Effector memory CD8-positive, alpha-beta T cell (primary cell): ENCODE measurements around the gene PRDM12.

ENCODE experiments used
- ATAC-seq: fragments of 150-1000 bp; cut with Tn5 transposase; replicated peaks from 2 replicates; pipeline ENCODE4 v1.10.0; 2021; ENCODE audit warnings: mild to moderate bottlenecking, moderate library complexity
- DNase-seq, 3 experiments: peaks; one replicate each; pipeline ENCODE4 v3.0.0; 2021
- H3K27ac Mint-ChIP-seq, 2 donors: one replicate each; pipeline ENCODE4 v1.8.0; 2022; ENCODE audit warnings: mild to moderate bottlenecking in 2 of 2, mixed read lengths in 2 of 2, moderate library complexity in 2 of 2
- H3K27me3 Mint-ChIP-seq, 2 donors: one replicate each; pipeline ENCODE4 v1.8.0; 2022; ENCODE audit warnings: mixed read lengths in 2 of 2
- H3K36me3 Mint-ChIP-seq: one replicate; pipeline ENCODE4 v1.8.0; 2022; ENCODE audit warnings: mild to moderate bottlenecking, moderate library complexity, mixed read lengths; ENCODE audit not compliant: insufficient read depth
- H3K4me1 Mint-ChIP-seq, 2 donors: one replicate each; pipeline ENCODE4 v1.8.0; 2022; ENCODE audit warnings: low read depth in 2 of 2, mixed read lengths in 2 of 2
- H3K4me3 Mint-ChIP-seq, 2 donors: one replicate each; pipeline ENCODE4 v1.8.0; 2022; ENCODE audit warnings: mild to moderate bottlenecking in 2 of 2, mixed read lengths in 2 of 2, moderate library complexity in 2 of 2
- H3K9me3 Mint-ChIP-seq, 2 donors: one replicate each; pipeline ENCODE4 v1.8.0; 2022; ENCODE audit warnings: mixed read lengths in 2 of 2

Gene PRDM12

DNA sequence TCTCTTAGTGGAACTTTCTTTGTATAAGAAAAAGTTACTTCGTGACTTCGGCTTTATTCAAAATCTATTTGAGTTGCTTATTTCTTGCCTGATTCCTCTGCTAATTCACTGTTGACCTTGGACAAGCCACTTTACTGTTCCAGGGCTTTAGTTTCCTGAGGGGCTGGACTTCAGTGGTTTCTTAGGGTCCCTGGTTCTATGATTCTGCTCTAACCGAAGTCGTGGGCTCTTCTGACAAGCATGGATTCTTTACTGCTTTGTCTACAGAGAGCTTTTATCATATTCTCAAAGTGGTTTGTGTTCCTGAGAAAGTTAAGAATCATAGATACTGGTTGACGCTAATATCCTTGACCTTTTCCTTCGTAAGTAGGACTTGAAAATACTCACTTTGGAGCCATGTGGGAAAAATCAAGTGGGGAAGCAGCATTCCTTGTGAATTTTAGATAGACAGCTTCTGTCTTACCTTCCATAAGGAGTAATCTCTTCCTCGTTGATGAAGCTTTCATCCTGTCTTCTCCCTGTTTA, 50.3 kb downstream of the PRDM12 start:
- H3K27me3 Mint-ChIP-seq, result no peaks in the 10 kb centered on the region
- peak overlapping the region in 1 of 2 donors; percentile 50 for H3K27ac Mint-ChIP-seq
- H3K4me3 Mint-ChIP-seq, result peak overlapping the region; percentile 89 to 96
- H3K9me3 Mint-ChIP-seq, result no peaks in the 10 kb centered on the region
- no peak for ATAC-seq
- no peak for DNase-seq
- H3K36me3 Mint-ChIP-seq, result peaks cover 12% of the 10 kb centered on the region
- H3K4me1 Mint-ChIP-seq, result peaks cover 30 to 36% of the 10 kb centered on the region in 2 donors

DNA sequence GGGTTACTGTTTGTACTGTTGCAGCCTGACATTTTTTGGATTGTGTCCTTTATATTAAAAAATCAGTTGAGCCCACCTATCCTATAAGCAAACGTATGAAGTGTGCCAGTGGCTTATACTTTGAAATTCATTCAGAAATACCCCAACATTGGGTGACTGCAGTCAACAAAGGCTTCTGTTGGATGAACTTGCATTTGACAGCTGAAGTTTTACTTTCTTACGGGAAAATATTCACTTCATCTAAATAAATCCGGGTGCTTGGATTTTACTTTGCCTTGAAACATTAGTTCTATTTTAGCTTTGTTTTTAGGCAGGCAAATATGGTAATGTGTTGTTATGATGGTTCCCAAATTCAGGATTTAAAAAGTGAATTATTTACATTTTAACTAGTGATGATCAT, 50.9 kb downstream of the PRDM12 start:
- Mint-ChIP-seq H3K27me3 (no peaks in the 10 kb centered on the region), H3K36me3 (peaks cover 12% of the 10 kb centered on the region), H3K4me1 (peaks cover 32 to 40% of the 10 kb centered on the region in 2 donors), H3K27ac (peak overlapping the region in 1 of 2 donors; percentile 50), H3K4me3 (peak overlapping the region; percentile 89 to 96), H3K9me3 (no peaks in the 10 kb centered on the region)
- DNase-seq (no peak), ATAC-seq (no peak)

DNA sequence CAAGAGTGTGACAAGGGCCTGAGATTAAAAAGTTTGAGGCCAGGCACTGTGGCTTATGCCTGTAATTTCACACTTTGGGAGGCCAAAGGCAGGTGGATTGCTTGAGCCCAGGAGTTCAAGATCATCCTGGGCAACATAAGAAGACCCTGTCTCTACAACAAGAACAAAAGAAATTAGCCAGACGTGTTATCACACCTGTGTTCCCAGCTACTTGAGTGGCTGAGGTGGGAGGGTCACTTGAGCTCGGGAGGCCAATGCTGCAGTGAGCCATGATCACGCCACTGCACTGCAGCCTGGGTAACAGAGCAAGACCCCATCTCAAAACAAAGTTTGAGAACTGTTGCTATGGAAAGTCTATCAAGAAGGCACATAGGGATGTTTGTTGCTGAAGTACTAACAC, 54.2 kb downstream of the PRDM12 start:
- no peaks in the 10 kb centered on the region for H3K9me3 Mint-ChIP-seq
- H3K27me3 Mint-ChIP-seq, result no peaks in the 10 kb centered on the region
- peak overlapping the region in 1 of 2 donors; percentile 44 for H3K27ac Mint-ChIP-seq
- H3K4me3 Mint-ChIP-seq, result no peak overlapping the region
- ATAC-seq (no peak), DNase-seq (no peak)
- H3K4me1 Mint-ChIP-seq, result peaks cover 27 to 40% of the 10 kb centered on the region in 2 donors
- peaks cover 8% of the 10 kb centered on the region for H3K36me3 Mint-ChIP-seq

DNA sequence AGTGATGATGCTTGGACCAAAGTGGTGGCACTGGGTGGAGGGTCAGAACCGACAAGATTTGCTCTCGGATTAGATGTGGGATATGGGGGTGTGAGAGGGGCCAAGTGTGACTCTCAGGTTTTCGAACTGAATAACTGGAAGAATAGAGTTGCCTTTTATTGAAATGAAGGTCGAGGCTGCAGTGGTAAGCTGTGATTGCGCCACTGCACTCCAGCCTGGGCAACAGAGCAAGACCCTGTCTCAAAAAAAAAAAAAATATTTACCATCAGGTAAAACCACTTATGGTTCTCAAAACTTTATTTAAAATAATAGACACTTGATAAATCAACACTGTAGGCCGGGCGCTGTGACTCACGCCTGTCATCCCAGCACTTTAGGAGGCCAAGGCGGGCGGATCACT, 56.4 kb downstream of the PRDM12 start:
- ATAC-seq (no peak), DNase-seq (no peak)
- H3K36me3 Mint-ChIP-seq, result peaks cover 8% of the 10 kb centered on the region
- no peak overlapping the region for H3K27ac Mint-ChIP-seq
- H3K4me1 Mint-ChIP-seq, result peaks cover 8 to 21% of the 10 kb centered on the region in 2 donors
- no peaks in the 10 kb centered on the region for H3K27me3 Mint-ChIP-seq
- H3K4me3 Mint-ChIP-seq, result no peak overlapping the region
- H3K9me3 Mint-ChIP-seq, result no peaks in the 10 kb centered on the region

DNA sequence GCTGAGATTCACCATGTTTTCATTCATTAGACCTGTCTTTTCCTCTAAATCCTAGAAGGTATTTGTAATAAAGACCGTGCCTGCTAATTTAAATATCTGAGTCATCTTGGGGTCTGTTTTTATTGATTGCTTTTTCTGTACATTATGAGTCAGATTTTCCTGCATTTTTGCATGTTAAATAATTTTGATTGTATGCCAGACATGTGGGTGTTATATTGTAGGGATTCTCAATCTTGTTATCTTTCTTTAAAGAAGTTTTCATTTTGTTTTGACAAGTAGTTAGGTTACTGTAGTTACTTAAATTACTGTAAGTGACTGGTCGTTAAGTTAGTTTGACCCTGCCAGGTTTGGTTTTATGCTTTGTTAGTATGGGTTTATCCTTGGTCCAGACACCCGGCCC, 64.3 kb downstream of the PRDM12 start:
- ATAC-seq (no peak), DNase-seq (no peak)
- Mint-ChIP-seq H3K36me3 (peaks cover 5% of the 10 kb centered on the region), H3K4me1 (peaks cover 7 to 12% of the 10 kb centered on the region in 2 donors), H3K27me3 (no peaks in the 10 kb centered on the region), H3K9me3 (no peaks in the 10 kb centered on the region), H3K27ac (no peak overlapping the region), H3K4me3 (no peak overlapping the region)

DNA sequence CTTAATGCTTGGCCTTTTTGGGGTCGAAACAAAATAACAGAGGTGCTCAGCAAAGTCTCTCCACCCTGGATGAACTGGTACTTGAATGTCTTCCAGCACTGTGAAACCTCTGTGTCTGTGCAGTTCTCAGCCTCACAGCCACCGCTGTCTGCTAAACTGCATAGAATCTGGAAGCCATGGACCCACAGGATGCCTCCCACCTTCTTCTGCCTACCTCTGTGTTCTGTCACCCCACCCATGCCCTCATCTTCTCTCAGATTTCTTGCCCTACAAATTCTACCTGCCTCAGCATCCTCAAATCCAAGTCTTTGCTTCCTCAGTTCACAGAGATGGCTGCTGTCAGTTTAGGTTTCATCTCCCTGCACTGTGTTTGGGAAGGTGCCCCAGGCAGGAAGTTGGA, 64.8 kb downstream of the PRDM12 start:
- ATAC-seq, result no peak
- no peak for DNase-seq
- H3K27me3 Mint-ChIP-seq, result no peaks in the 10 kb centered on the region
- H3K4me3 Mint-ChIP-seq, result no peak overlapping the region
- no peak overlapping the region for H3K27ac Mint-ChIP-seq
- H3K36me3 Mint-ChIP-seq, result peaks cover 5% of the 10 kb centered on the region
- H3K4me1 Mint-ChIP-seq, result peaks cover 9 to 14% of the 10 kb centered on the region in 2 donors
- H3K9me3 Mint-ChIP-seq, result no peaks in the 10 kb centered on the region

DNA sequence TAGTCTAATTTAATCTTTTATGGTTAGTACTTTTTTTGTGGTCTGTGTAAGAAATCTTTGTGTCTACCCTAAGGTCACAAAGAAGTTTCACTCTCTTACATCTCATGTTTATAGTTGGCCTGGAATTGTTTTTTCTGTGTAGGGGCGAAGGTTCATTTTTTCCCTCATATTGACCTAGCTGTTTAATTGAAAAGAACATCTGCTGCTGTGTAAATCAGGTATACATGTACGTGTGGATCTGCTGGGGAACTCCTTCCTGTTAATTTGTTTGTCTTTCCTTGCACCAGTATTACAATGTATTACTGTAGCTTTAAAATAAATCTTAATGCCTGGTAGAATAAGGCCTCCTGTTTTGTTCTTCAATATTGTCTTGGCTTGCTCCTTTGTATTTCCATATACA, 67.0 kb downstream of the PRDM12 start:
- no peaks in the 10 kb centered on the region for H3K27me3 Mint-ChIP-seq
- no peak for DNase-seq
- H3K36me3 Mint-ChIP-seq, result peaks cover 5% of the 10 kb centered on the region
- no peaks in the 10 kb centered on the region for H3K9me3 Mint-ChIP-seq
- H3K4me3 Mint-ChIP-seq, result no peak overlapping the region
- H3K27ac Mint-ChIP-seq, result peak overlapping the region; percentile 14 to 21
- H3K4me1 Mint-ChIP-seq, result peaks cover 9 to 20% of the 10 kb centered on the region in 2 donors
- no peak for ATAC-seq

DNA sequence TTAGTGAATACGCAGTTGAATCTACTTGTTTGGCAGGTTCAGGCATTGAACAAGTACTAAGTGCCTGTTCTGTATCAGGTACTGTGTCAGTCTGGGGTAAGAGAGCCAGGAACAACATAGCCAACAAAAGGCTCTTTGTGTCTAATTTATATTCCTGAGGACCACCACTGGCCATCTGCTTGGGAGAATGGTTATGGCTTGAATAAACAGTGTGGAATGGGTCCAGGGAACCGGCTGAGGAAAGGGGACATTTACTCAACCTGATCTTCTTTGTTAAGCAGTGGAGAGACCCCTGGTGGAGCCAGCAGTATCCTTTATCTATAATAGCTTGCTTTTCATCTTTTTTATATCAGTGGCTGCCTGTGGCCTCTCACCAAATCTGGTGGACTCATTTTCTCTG, 67.7 kb downstream of the PRDM12 start:
- DNase-seq (no peak), ATAC-seq (no peak)
- H3K36me3 Mint-ChIP-seq, result no peaks in the 10 kb centered on the region
- H3K27me3 Mint-ChIP-seq, result no peaks in the 10 kb centered on the region
- no peaks in the 10 kb centered on the region for H3K9me3 Mint-ChIP-seq
- H3K4me3 Mint-ChIP-seq, result no peak overlapping the region
- H3K4me1 Mint-ChIP-seq, result peaks cover 7 to 20% of the 10 kb centered on the region in 2 donors
- H3K27ac Mint-ChIP-seq, result peak overlapping the region in 1 of 2 donors; percentile 14
